Activated naive CD4-positive, alpha-beta T cell treated with anti-CD3 and anti-CD28 coated beads, Interleukin-2, amount 50 U/mL, for 16 hours (primary cell): ENCODE measurements around the gene JAZF1.
"Not testable (repeated sequence)": the region's sequence is repeated elsewhere in the genome, so short reads cannot be mapped to it uniquely, and the experiment has no call there.

Experiments
- DNase-seq: peaks from one replicate; pipeline ENCODE4 v3.0.0-alpha.2; 2020

JAZF1 gene

GRCh38 chr7:27928001-27928400 is 252.6 kb downstream of the JAZF1 start:
- DNase-seq = no peak

- DNase-seq = no peak
These were observed 254.9 kb downstream of the JAZF1 start for GRCh38 chr7:27925573-27926201.

GRCh38 chr7:27923642-27923980 is 257.0 kb downstream of the JAZF1 start:
- no peak for DNase-seq

GRCh38 chr7:27922907-27923641 is 257.5 kb downstream of the JAZF1 start:
- no peak for DNase-seq

GRCh38 chr7:27922389-27922788 is 258.2 kb downstream of the JAZF1 start:
- not testable (repeated sequence) for DNase-seq

- DNase-seq = no peak
These were observed 259.3 kb downstream of the JAZF1 start for GRCh38 chr7:27921081-27921836.

- DNase-seq = no peak
These were observed 260.2 kb downstream of the JAZF1 start for GRCh38 chr7:27920281-27920946.

- DNase-seq = no peak
These were observed 262.1 kb downstream of the JAZF1 start for GRCh38 chr7:27918503-27918902.

- DNase-seq = no peak
These were observed 262.8 kb downstream of the JAZF1 start for GRCh38 chr7:27917774-27918314.

GRCh38 chr7:27917119-27917518 is 263.5 kb downstream of the JAZF1 start:
- no peak for DNase-seq

- no peak for DNase-seq
These were observed 264.2 kb downstream of the JAZF1 start for GRCh38 chr7:27916372-27916771.

GRCh38 chr7:27914409-27914808 is 266.2 kb downstream of the JAZF1 start:
- no peak for DNase-seq

GRCh38 chr7:27912751-27913150 is 267.8 kb downstream of the JAZF1 start:
- no peak for DNase-seq

GRCh38 chr7:27911920-27912319 is 268.7 kb downstream of the JAZF1 start:
- DNase-seq = no peak

- DNase-seq = no peak
These were observed 270.3 kb downstream of the JAZF1 start for GRCh38 chr7:27910326-27910725.

- DNase-seq = no peak
These were observed 271.9 kb downstream of the JAZF1 start for GRCh38 chr7:27908534-27909165.

- DNase-seq = no peak
These were observed 274.1 kb downstream of the JAZF1 start for GRCh38 chr7:27906385-27907091.

- DNase-seq = no peak
These were observed 274.6 kb downstream of the JAZF1 start for GRCh38 chr7:27905951-27906350.

GRCh38 chr7:27901028-27901760 is 279.4 kb downstream of the JAZF1 start:
- peak; percentile 15 for DNase-seq

- no peak for DNase-seq
These were observed 280.6 kb downstream of the JAZF1 start for GRCh38 chr7:27900006-27900405.

- DNase-seq = peak; percentile 13
These were observed 281.0 kb downstream of the JAZF1 start for GRCh38 chr7:27899601-27900000.
